NCI-H524 (cell line): ENCODE results near the gene SF1.

ENCODE experiments used
- DNase-seq, 2 experiments: peaks; one replicate each; lab custom pipeline; 2025; lab: John Stamatoyannopoulos, UW

Gene SF1

GRCh38 chr11:64723117-64723906 is 55.0 kb downstream of the SF1 start, which contains the start of gene NRXN2:
TSS of gene NRXN2 (minus strand) at chr11:64723197. CDS start at chr11:64713699, 9,498 bp downstream.
- DNase-seq: peak; percentile 52 to 87

- no peak for DNase-seq
Measured at GRCh38 chr11:64722141-64723065, 55.9 kb downstream of the SF1 start.

DNA sequence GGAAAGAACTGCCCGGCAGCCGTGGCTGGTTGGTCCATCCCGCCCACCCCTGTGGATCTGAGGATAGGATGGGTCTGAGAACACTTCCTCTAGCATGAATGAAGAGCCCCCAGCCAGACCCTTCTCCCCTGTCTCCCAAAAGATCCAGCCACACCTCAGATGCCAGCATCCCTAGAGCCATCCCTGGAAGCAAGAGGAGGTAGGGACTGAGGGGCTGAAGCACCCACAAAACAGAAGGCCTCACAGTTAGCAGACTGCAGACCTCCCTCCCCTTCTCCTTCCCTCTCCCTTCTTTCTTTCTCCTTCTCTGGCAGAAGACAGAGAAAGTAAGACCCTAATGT is 57.0 kb downstream of the SF1 start:
- no peak for DNase-seq

DNA sequence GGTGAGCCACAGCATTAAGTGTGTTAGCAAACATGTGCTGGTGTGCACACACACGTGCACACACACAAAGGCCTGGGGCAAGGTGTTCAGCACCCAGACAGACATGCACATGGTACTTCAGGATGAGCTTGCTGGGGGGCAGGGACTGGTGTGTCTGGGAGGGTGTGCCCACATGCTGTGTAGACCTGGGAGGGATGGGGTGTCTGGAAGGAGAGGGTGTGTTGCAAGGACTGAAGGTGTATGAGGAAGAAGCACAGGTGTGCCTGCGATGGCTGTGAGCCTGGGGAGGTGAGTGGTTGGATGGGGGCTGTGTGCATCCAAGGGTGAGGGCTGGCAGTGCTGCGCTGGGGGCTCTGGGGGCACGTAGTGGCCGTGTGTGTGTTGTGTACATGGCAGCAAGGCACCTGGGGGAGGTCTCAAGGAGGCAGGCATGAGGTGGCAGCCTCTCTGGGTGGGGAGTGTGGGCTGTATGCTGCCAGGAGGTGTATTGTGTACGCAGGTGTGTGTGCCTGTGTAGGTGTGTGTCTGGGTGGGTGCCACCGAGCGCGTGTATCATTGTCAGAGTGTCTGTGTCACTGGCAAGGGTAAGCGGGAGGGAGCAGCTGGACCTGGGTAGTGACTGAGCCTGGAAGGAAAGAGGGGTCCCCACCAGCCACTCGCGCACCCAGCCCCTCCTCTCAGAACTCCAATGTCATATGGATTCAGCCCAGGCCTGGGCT is 57.5 kb downstream of the SF1 start:
- DNase-seq: no peak

DNA sequence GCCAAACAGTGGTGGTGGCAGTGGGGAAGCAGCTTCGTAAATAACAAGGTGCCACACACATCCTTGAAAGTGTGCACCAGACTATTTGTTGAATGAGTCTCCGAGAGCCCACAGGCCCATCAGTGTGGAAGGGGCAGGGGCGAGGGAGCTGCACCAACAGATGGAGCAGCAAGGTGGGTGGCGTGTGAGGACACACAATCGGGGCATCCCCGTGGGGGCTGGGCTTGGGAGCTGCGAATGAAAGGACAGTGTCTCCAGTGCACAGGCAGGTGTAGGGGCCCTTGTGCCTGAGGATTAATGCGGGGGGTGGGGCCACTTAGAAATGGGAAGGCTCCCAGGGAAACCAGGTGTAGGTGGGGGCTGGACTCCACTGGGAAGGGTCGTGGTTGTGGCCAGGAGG is 58.2 kb downstream of the SF1 start:
- DNase-seq: no peak

DNA sequence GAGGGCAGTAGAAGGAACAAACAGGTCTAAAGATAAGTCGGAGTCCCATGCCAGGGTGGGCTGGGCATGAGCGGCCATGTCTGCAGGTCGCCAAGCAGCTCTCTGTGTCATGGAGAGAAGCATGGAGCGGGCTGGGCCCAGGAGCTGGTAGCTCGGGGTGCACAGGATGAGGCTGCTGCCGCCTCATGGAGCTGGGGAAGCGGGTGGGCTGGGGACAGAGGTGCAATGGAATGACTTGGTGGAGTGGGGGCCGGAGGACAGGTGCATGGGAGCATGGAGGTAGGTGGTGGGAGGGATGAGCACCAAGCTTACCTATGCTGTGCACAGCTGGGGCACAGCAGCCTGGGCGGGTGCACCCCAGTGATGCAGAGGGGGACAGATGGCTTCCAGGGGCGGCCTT is 58.9 kb downstream of the SF1 start:
- DNase-seq: no peak

DNA sequence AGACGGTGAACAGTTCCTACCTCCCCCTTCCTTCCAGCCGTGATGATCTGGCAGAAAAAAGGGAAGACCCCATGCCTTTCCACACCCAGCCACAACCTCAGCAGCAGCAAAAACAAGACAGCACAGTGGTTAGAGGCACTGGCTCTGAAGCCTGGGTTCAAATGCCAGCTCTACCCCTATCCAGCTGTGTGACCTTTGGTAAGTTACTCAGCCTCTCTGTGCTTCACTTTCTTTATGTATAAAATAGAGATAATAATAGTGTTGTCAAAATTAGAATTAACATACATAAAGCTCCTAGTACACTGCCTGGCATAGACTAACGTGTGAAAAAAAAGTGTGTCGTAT is 59.6 kb downstream of the SF1 start:
- no peak for DNase-seq

DNA sequence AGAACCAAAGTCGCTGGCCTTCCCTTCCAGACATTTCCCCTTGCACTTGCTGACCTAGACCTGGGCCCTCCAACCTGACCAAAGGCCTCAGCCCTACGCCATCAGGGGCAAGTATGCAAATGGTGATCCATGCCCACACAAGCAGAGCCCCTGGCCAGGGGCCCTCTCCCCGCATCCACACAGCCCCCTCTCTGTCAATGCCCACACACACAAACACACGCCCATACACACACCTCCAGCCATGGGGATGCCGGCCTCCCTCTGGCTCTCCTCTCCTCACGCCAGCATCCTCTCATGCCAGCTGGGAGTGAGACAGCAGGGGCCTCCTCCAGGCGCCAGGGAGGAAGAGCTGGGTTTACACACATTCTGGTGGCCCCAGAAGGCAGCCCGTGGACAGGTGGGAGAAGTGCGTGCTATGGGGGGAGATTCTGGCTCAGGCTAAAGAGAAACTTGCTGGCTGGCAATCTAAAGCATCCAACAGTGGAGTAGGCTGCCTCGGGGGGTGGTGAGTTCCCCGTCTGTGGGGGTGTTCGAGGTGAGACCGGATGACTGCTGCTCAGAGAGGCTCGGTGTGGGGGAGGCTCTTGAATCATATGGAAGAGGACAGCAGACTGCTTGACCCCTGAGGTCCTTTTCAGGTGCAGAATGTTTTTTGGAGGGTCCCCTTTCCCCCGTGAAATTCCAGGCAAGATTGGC is 60.1 kb downstream of the SF1 start:
- peak; percentile 36 to 42 for DNase-seq

- DNase-seq: no peak
Measured at GRCh38 chr11:64717268-64717578, 61.1 kb downstream of the SF1 start.

DNA sequence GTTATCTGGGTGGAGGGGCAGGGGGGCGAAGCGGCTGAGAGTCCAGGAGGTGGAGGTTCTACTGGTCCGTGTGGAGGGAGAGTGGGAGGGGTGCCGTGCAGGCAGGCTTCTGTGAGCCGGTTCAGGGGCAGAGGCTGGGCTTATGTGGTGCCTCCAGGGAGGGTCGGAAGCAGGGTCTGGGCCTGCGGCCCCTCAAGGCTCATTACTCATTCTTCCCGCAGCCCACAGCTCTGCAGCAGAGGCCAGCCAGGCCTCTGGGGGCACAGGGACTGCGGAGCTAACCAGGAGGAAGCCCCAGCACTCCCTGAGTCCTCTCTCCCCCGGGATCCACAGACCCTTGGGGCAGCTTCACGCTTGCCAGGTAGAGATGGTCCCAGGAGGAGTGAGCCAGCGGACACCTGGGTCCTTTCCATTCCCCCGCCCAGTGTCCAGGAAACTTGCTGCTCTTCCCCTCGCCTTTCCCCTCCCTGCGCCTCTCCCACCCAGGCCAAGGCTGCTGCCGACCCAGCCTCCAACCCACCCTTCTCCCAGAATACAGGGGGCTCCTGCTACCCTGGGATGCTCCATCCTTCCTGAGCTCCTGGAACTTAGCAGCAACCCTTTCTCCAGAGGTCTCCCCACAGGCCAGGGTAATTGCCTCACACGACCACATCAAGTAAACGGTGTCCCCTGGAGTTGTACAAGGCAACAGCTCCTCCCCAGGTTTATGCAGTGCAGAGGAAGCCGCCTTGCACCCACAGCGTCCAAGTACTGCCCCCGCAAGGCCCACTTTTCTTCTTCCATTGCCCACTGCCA is 61.7 kb downstream of the SF1 start:
- DNase-seq: no peak

- DNase-seq: no peak
Measured at GRCh38 chr11:64715756-64716472, 62.4 kb downstream of the SF1 start.

DNA sequence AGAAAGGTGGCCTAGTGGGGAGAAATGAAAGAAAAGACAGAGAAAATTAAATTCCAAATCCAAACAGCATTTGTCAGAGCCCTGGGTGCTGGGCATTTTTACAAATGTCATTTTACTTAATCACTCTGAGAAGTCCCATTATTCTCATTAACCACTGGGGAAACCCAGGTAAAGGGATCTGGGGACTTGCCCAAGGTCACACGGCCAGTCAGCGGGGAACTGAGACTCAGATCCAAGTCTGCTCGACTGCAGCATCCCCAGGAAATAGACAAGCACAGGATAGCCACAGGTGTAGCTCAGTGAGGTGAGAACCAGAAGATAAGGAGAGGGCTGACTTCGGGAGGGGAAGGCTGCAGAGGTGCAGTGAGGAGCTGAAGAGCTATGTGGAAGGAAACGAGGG is 63.2 kb downstream of the SF1 start:
- no peak for DNase-seq

- no peak for DNase-seq
Measured at GRCh38 chr11:64714666-64715065, 63.7 kb downstream of the SF1 start.
